ENCODE results near the gene CYP4B1.

DNA sequence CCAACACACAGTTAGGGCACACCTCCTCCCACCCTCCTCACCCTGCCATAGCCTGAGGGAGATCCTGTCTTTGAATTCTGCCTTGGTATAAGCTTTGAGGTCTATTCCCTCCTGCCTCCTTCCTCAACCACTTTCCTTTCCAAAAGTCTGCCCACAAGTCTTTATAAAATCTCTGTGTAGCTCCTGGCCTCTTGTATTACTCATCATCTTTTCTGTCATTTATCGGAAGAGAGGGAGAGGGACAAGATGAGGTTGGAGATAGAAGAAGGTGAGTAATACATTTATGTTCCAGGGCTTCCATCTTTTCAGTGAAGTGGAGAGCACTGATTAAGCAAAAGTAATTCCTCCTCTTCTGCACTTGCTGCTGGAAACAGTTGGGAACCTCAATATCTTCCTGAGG is 49.4 kb upstream of the CYP4B1 start:
- no peak for TF ChIP-seq CTCF (IDR thresholded peaks at IDR 0.05; ENCODE audit: extremely low read depth in 1 of 2, insufficient read depth in 1 of 2, low read depth in 1 of 2, low read length in 2 of 2)
- no peak for TF ChIP-seq EZH2 (IDR thresholded peaks at IDR 0.05; ENCODE audit: borderline replicate concordance, low read depth, low read length, severe bottlenecking)
- no peak for TF ChIP-seq POLR2A (IDR thresholded peaks at IDR 0.05; ENCODE audit: low read depth, low read length)
- no peak for TF ChIP-seq POLR2AphosphoS5 (IDR thresholded peaks at IDR 0.05; ENCODE audit: insufficient read depth, low read depth, low read length)
- TF ChIP-seq FOS (IDR thresholded peaks at IDR 0.05; ENCODE audit: borderline replicate concordance, insufficient read depth, low read length), result no peak
- no peak for TF ChIP-seq GATA2 (IDR thresholded peaks at IDR 0.05; ENCODE audit: insufficient read depth, insufficient read length, low read depth, low read length)
